ENCODE data around the gene CTU2. TPM values are rescaled to one million over a fixed set of nuclear protein-coding genes. Genes with fewer than 3 reads are reported as not detected.
A peak's percentile ranks its signal among the peaks of the same experiment; 100 is the strongest.

Gene CTU2
- total and polyA plus RNA-seq, 9 donors: 0.45 to 36.5 (median 19.5) TPM

- Histone ChIP-seq H3K36me3 (no peaks in the 10 kb centered on the region), H3K4me3 (no peak overlapping the region), H3K27ac (no peak overlapping the region), H3K9me3 (no peaks in the 10 kb centered on the region), H3K27me3 (peaks cover 3% of the 10 kb centered on the region), H3K4me1 (ENCODE audit: insufficient read depth) (peaks cover 2% of the 10 kb centered on the region)
- TF ChIP-seq CTCF (IDR thresholded peaks at IDR 0.05): no peak
- TF ChIP-seq POLR2A (IDR thresholded peaks at IDR 0.05): no peak
- no peak for TF ChIP-seq EP300 (IDR thresholded peaks at IDR 0.05)
- peak in 1 of 5 donors; percentile 26 for DNase-seq
- intact Hi-C loops (cut with DNase I): no loop called here
- 56 to 62% (median 60%) methylated on average over 15 of the region's 15 CpGs for WGBS, 3 donors
Observed at GRCh38 chr16:88684569-88685155, 21.6 kb upstream of the CTU2 start.

- Histone ChIP-seq H3K36me3 (no peaks in the 10 kb centered on the region), H3K27ac (no peak overlapping the region), H3K9me3 (no peaks in the 10 kb centered on the region), H3K27me3 (peaks cover 3% of the 10 kb centered on the region), H3K4me3 (no peak overlapping the region), H3K4me1 (ENCODE audit: insufficient read depth) (peaks cover 2% of the 10 kb centered on the region)
- 3 to 5% (median 4%) methylated on average over 28 to 33 of the region's 33 CpGs for WGBS, 3 donors
- no peak for TF ChIP-seq EP300 (IDR thresholded peaks at IDR 0.05)
- no peak for TF ChIP-seq CTCF (IDR thresholded peaks at IDR 0.05)
- no peak for TF ChIP-seq POLR2A (IDR thresholded peaks at IDR 0.05)
- intact Hi-C loops (cut with DNase I): no loop called here
- DNase-seq: peak in 1 of 5 donors; percentile 28
Observed at GRCh38 chr16:88685156-88686061, 20.9 kb upstream of the CTU2 start.

- Histone ChIP-seq H3K36me3 (no peaks in the 10 kb centered on the region), H3K27me3 (peaks cover 5% of the 10 kb centered on the region), H3K27ac (no peak overlapping the region), H3K9me3 (no peaks in the 10 kb centered on the region), H3K4me1 (ENCODE audit: insufficient read depth) (peaks cover 2% of the 10 kb centered on the region), H3K4me3 (peak overlapping the region; percentile 23)
- WGBS, 3 donors: 0 to 1% (median 0%) methylated on average over 9 to 25 of the region's 25 CpGs
- intact Hi-C loops (cut with DNase I): no loop called here
- TF ChIP-seq CTCF (IDR thresholded peaks at IDR 0.05) (no peak), POLR2A (IDR thresholded peaks at IDR 0.05) (no peak), EP300 (IDR thresholded peaks at IDR 0.05) (no peak)
- no peak for DNase-seq
Observed at GRCh38 chr16:88686062-88686438, 20.3 kb upstream of the CTU2 start.

GRCh38 chr16:88686439-88687253 lies 19.7 kb upstream of the CTU2 start, which contains the start of gene SNAI3:
TSS of gene SNAI3 (minus strand) at chr16:88686507. CDS start at chr16:88686406, 101 bp downstream.
- Histone ChIP-seq H3K9me3 (no peaks in the 10 kb centered on the region), H3K36me3 (no peaks in the 10 kb centered on the region), H3K4me1 (ENCODE audit: insufficient read depth) (peaks cover 2% of the 10 kb centered on the region), H3K27ac (no peak within 1 kb of the TSS), H3K4me3 (peak within 1 kb of the TSS; percentile 23), H3K27me3 (peaks cover 5% of the 10 kb centered on the region)
- DNase-seq: peak in 4 of 5 donors; percentile 40 to 78 (median 65)
- intact Hi-C loops (cut with DNase I): no loop called here
- no peak for TF ChIP-seq POLR2A (IDR thresholded peaks at IDR 0.05)
- no peak for TF ChIP-seq EP300 (IDR thresholded peaks at IDR 0.05)
- no peak for TF ChIP-seq CTCF (IDR thresholded peaks at IDR 0.05)
- 2 to 6% (median 5%) methylated on average over 36 to 65 of the region's 65 CpGs for WGBS, 3 donors
